ENCODE measurements around the gene PTPA. TPM values are rescaled to one million over a fixed set of nuclear protein-coding genes. Genes with fewer than 3 reads are reported as not detected.

The PTPA gene
- total RNA-seq, 1 experiment from 2014 or later: 62.7 TPM

GRCh38 chr9:129094387-129095169 is 16.6 kb upstream of the PTPA start:
- Histone ChIP-seq H3K4me1 (ENCODE audit: low read length) (no peaks in the 10 kb centered on the region), H3K36me3 (ENCODE audit: insufficient read depth, low read length) (no peaks in the 10 kb centered on the region), H3K27me3 (ENCODE audit: low read length) (no peaks in the 10 kb centered on the region), H3K79me2 (ENCODE audit: low read length) (no peaks in the 10 kb centered on the region), H3K4me3 (ENCODE audit: low read length) (no peak overlapping the region), H3K27ac (ENCODE audit: low read length) (no peak overlapping the region), H3K9ac (ENCODE audit: low read length) (no peak overlapping the region), H4K20me1 (ENCODE audit: insufficient read depth, low read depth, low read length) (no peaks in the 10 kb centered on the region), H3K9me2 (replicated peaks; ENCODE audit: insufficient read depth, low read length) (no peaks in the 10 kb centered on the region), H3K9me3 (ENCODE audit: low read length) (no peaks in the 10 kb centered on the region), H3K4me2 (ENCODE audit: low read depth, low read length, poor library complexity, severe bottlenecking) (no peak overlapping the region), H2AFZ (ENCODE audit: low read length) (no peak overlapping the region)
- DNase-seq: no peak

GRCh38 chr9:129095170-129095667 is 16.0 kb upstream of the PTPA start:
- Histone ChIP-seq H3K9ac (ENCODE audit: low read length) (no peak overlapping the region), H3K79me2 (ENCODE audit: low read length) (no peaks in the 10 kb centered on the region), H3K27ac (ENCODE audit: low read length) (no peak overlapping the region), H2AFZ (ENCODE audit: low read length) (no peak overlapping the region), H3K9me2 (replicated peaks; ENCODE audit: insufficient read depth, low read length) (no peaks in the 10 kb centered on the region), H4K20me1 (ENCODE audit: insufficient read depth, low read depth, low read length) (no peaks in the 10 kb centered on the region), H3K4me2 (ENCODE audit: low read depth, low read length, poor library complexity, severe bottlenecking) (no peak overlapping the region), H3K27me3 (ENCODE audit: low read length) (no peaks in the 10 kb centered on the region), H3K9me3 (ENCODE audit: low read length) (no peaks in the 10 kb centered on the region), H3K4me1 (ENCODE audit: low read length) (no peaks in the 10 kb centered on the region), H3K4me3 (ENCODE audit: low read length) (no peak overlapping the region), H3K36me3 (ENCODE audit: insufficient read depth, low read length) (no peaks in the 10 kb centered on the region)
- no peak for DNase-seq

GRCh38 chr9:129095908-129096307 is 15.3 kb upstream of the PTPA start:
- Histone ChIP-seq H2AFZ (ENCODE audit: low read length) (no peak overlapping the region), H3K9ac (ENCODE audit: low read length) (no peak overlapping the region), H3K79me2 (ENCODE audit: low read length) (no peaks in the 10 kb centered on the region), H3K27me3 (ENCODE audit: low read length) (no peaks in the 10 kb centered on the region), H3K4me2 (ENCODE audit: low read depth, low read length, poor library complexity, severe bottlenecking) (no peak overlapping the region), H3K27ac (ENCODE audit: low read length) (no peak overlapping the region), H3K36me3 (ENCODE audit: insufficient read depth, low read length) (no peaks in the 10 kb centered on the region), H3K4me1 (ENCODE audit: low read length) (no peaks in the 10 kb centered on the region), H3K9me2 (replicated peaks; ENCODE audit: insufficient read depth, low read length) (no peaks in the 10 kb centered on the region), H4K20me1 (ENCODE audit: insufficient read depth, low read depth, low read length) (no peaks in the 10 kb centered on the region), H3K4me3 (ENCODE audit: low read length) (no peak overlapping the region), H3K9me3 (ENCODE audit: low read length) (no peaks in the 10 kb centered on the region)
- no peak for DNase-seq

DNA sequence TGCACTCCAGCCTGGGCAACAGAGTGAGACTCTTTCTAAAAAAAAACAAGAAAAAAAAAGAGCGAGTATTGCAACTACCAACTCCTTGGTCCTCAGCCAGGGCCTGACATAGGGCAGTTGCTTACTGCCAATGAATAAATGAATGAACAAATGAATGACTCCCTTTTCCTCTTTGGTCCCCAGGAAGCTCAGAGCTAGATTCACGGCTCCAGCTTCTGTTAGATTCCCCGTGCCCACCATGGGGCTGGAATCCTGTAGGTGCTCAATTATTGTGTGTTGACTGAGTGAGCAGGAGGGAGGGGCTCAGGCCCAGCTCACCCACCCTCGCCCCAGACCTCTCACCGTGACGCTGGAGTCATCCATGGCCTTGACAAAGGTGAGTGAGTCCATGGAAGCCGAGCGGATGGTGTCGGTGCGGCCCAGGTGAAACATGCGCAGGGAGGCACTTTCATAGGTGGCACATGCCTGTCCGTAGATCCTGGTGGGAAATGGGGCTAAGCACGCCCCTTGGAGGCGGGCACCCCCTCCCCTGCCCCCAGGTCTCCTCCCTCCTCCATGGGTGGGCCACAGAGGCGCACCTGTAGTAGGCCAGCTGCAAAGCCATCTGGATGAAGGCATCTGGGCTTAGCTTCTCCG is 13.4 kb upstream of the PTPA start:
- Histone ChIP-seq H4K20me1 (ENCODE audit: insufficient read depth, low read depth, low read length) (no peaks in the 10 kb centered on the region), H3K9me2 (replicated peaks; ENCODE audit: insufficient read depth, low read length) (no peaks in the 10 kb centered on the region), H3K79me2 (ENCODE audit: low read length) (no peaks in the 10 kb centered on the region), H2AFZ (ENCODE audit: low read length) (no peak overlapping the region), H3K27me3 (ENCODE audit: low read length) (no peaks in the 10 kb centered on the region), H3K4me3 (ENCODE audit: low read length) (no peak overlapping the region), H3K36me3 (ENCODE audit: insufficient read depth, low read length) (no peaks in the 10 kb centered on the region), H3K27ac (ENCODE audit: low read length) (no peak overlapping the region), H3K4me2 (ENCODE audit: low read depth, low read length, poor library complexity, severe bottlenecking) (no peak overlapping the region), H3K9ac (ENCODE audit: low read length) (no peak overlapping the region), H3K4me1 (ENCODE audit: low read length) (peaks cover under 1% of the 10 kb centered on the region), H3K9me3 (ENCODE audit: low read length) (no peaks in the 10 kb centered on the region)
- no peak for DNase-seq

DNA sequence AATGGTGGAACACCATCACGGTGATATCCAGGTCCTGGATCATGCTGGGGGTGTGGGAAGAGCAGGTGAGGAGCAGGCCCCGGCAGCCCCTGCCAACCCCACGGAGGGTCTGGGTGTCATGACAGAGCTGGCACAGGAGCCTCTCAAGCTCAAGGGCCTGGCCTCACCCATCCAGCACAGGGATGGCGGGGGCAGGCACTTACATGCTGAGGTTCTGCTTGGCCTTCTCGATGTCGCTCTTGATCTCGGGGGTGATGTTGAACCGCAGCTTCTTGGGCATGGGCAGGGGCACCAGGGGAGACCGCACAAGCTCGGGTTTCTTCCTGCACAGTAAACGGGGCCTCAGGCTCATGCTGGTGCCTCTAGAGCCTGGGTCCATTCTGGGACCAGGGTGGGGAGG is 12.9 kb upstream of the PTPA start:
- Histone ChIP-seq H3K9me3 (ENCODE audit: low read length) (no peaks in the 10 kb centered on the region), H3K27me3 (ENCODE audit: low read length) (no peaks in the 10 kb centered on the region), H3K9me2 (replicated peaks; ENCODE audit: insufficient read depth, low read length) (no peaks in the 10 kb centered on the region), H3K9ac (ENCODE audit: low read length) (no peak overlapping the region), H3K4me1 (ENCODE audit: low read length) (peaks cover 3% of the 10 kb centered on the region), H3K4me3 (ENCODE audit: low read length) (no peak overlapping the region), H3K27ac (ENCODE audit: low read length) (no peak overlapping the region), H3K79me2 (ENCODE audit: low read length) (no peaks in the 10 kb centered on the region), H4K20me1 (ENCODE audit: insufficient read depth, low read depth, low read length) (no peaks in the 10 kb centered on the region), H3K4me2 (ENCODE audit: low read depth, low read length, poor library complexity, severe bottlenecking) (no peak overlapping the region), H3K36me3 (ENCODE audit: insufficient read depth, low read length) (no peaks in the 10 kb centered on the region), H2AFZ (ENCODE audit: low read length) (no peak overlapping the region)
- no peak for DNase-seq

DNA sequence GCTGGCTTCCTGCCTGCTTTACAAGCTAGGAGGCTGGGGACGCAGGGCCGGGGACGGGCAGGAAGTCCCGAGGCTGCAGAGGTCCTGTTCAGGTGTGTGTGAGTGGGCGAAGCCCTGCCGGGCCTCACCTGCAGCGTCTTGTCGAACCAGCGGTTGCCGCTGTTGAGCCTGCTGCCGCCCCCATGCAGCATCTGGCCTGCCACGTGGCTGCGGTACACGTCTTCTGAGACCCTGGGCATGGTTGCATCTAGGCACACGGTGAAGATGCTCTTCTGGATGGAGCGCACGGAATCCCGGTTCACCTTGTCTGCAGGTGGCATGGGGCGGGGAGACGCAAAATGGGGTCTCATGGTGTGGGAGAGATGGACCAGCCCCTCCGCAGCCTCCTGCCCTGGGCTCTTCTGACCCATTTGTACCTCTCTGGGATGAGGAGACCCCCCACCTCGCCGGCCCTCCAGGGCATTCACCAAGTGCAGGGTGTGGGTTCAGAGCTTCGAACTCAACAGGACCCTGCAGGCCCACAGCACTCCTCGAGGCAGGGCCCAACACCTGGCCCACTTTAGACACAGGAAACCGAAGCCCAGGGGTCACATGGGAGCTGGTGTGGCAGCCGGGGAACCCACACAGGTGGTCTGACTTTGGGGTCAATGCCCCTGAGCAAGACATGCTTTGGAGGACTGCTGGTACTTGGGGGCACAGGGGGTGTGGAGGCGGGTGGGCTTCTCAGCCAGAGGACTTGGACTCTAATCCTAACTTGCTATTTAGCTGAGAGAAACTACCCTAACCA is 10.6 kb upstream of the PTPA start:
- Histone ChIP-seq H3K9me2 (replicated peaks; ENCODE audit: insufficient read depth, low read length) (no peaks in the 10 kb centered on the region), H2AFZ (ENCODE audit: low read length) (no peak overlapping the region), H3K9ac (ENCODE audit: low read length) (no peak overlapping the region), H3K9me3 (ENCODE audit: low read length) (no peaks in the 10 kb centered on the region), H3K79me2 (ENCODE audit: low read length) (no peaks in the 10 kb centered on the region), H3K4me1 (ENCODE audit: low read length) (peaks cover 3% of the 10 kb centered on the region), H4K20me1 (ENCODE audit: insufficient read depth, low read depth, low read length) (no peaks in the 10 kb centered on the region), H3K4me2 (ENCODE audit: low read depth, low read length, poor library complexity, severe bottlenecking) (no peak overlapping the region), H3K4me3 (ENCODE audit: low read length) (no peak overlapping the region), H3K36me3 (ENCODE audit: insufficient read depth, low read length) (no peaks in the 10 kb centered on the region), H3K27me3 (ENCODE audit: low read length) (no peaks in the 10 kb centered on the region), H3K27ac (ENCODE audit: low read length) (no peak overlapping the region)
- DNase-seq: peak; percentile 52

DNA sequence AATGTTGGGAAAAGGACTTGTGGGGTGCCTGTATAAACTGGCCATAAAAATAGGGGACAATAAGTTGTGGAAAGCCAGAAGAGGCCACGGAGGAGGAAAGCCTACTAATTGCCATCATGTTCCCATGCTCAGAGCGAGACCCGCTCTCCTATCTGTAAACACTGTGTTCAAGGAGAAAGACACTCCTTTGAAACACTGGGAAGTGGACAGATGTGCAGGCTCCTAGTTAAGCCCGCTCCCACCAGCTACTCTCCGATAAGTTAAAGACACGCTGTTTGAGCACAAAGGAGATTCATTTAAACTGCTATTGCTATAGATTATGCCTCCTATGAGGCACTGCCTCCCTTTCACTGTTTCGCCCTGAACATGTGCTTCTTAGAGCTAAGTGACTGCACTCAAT is 9.9 kb upstream of the PTPA start:
- no peaks in the 10 kb centered on the region for H3K9me3 ChIP-seq (ENCODE audit: low read length)
- H3K4me2 ChIP-seq (ENCODE audit: low read depth, low read length, poor library complexity, severe bottlenecking): no peak overlapping the region
- H3K4me3 ChIP-seq (ENCODE audit: low read length): no peak overlapping the region
- no peaks in the 10 kb centered on the region for H3K36me3 ChIP-seq (ENCODE audit: insufficient read depth, low read length)
- peaks cover 3% of the 10 kb centered on the region for H3K4me1 ChIP-seq (ENCODE audit: low read length)
- H3K27ac ChIP-seq (ENCODE audit: low read length): no peak overlapping the region
- no peaks in the 10 kb centered on the region for H3K9me2 ChIP-seq (replicated peaks; ENCODE audit: insufficient read depth, low read length)
- H2AFZ ChIP-seq (ENCODE audit: low read length): no peak overlapping the region
- H3K9ac ChIP-seq (ENCODE audit: low read length): no peak overlapping the region
- no peak for DNase-seq
- H4K20me1 ChIP-seq (ENCODE audit: insufficient read depth, low read depth, low read length): no peaks in the 10 kb centered on the region
- no peaks in the 10 kb centered on the region for H3K27me3 ChIP-seq (ENCODE audit: low read length)
- H3K79me2 ChIP-seq (ENCODE audit: low read length): no peaks in the 10 kb centered on the region

DNA sequence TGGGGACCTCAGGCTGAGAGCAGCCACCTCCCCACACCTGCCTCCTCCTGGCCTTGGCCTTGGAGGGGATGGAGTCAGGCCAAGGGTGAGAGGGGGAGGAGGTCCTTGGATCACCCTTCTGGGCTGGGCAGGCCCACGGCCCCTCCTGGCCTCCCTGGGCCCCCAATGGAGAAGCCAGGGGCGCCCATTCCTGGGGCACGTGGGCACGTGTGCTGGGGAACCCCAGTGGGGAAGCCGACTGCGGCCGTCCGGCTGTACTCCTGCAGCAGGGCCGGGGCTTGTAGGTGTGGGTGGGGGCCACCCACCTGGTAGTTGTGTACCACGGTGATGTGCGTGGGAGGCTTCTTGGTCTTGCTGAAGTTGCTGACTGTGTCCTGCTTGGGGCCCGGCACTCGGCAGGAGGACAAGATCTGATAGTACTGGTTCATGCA is 9.1 kb upstream of the PTPA start:
- DNase-seq: no peak
- Histone ChIP-seq H3K4me3 (ENCODE audit: low read length) (no peak overlapping the region), H3K27ac (ENCODE audit: low read length) (no peak overlapping the region), H3K27me3 (ENCODE audit: low read length) (no peaks in the 10 kb centered on the region), H3K9ac (ENCODE audit: low read length) (no peak overlapping the region), H2AFZ (ENCODE audit: low read length) (no peak overlapping the region), H3K36me3 (ENCODE audit: insufficient read depth, low read length) (no peaks in the 10 kb centered on the region), H3K79me2 (ENCODE audit: low read length) (no peaks in the 10 kb centered on the region), H3K4me2 (ENCODE audit: low read depth, low read length, poor library complexity, severe bottlenecking) (no peak overlapping the region), H3K9me3 (ENCODE audit: low read length) (no peaks in the 10 kb centered on the region), H3K4me1 (ENCODE audit: low read length) (peaks cover 3% of the 10 kb centered on the region), H3K9me2 (replicated peaks; ENCODE audit: insufficient read depth, low read length) (no peaks in the 10 kb centered on the region), H4K20me1 (ENCODE audit: insufficient read depth, low read depth, low read length) (no peaks in the 10 kb centered on the region)

Measured in Karpas-422 (cell line).